Measurements from ENCODE around the gene FAN1.

FAN1 gene

DNA sequence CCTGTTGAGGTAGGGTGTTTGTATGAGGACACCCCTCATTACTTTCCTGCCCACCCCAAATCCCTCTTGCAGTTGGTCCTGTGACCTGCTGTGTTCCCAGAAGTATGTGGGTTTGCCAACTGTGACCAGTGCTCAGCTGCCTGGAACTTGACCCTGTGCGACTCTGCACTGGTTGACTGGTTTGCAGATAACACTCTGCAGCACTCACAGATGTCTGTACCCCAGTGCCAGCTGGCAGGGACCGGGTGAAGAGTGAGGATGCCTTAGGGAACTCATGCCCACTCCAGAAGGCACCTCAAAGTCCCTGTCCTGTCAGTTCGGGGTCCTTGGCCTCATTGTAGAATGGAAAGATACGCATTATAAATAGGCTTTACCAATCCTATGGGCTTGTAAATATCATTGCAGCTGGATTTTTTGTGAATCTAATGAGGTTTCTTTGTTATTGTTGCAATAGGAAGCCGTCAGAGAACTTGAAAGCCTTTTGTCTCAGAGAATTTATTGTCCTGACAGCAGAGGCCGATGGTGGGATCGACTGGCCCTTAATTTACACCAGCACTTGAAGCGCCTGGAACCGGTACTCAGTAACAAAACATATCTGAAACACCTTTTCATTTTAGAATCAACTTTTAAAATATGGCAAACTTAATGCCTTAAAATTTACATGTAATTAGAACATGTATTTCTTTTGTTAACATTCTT, 18.2 kb downstream of the FAN1 start:
- no peak for DNase-seq

GRCh38 chr15:30922480-30923311, 19.0 kb downstream of the FAN1 start:
- DNase-seq = no peak

- no peak for DNase-seq
Observed at GRCh38 chr15:30923429-30923828, 19.7 kb downstream of the FAN1 start.

DNA sequence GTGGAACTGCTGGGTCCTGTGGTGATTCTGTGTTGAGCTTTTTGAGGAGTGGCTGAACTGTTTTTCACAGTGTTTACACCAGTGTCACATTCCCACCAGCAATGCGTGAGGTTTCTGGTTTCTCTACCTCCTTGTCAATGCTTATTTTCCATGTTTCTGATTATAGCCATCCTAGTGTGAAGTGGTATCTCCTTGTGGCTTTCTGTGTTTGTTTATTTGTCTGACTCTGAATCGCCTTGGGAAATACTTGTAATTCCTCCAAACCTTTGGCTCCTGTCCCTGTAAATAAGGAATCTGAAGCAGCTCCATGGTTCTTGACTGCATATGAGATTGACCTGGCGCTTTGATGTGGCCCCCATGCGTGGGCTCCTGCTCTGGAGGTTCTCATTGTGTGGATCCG, 20.6 kb downstream of the FAN1 start:
- DNase-seq = no peak

- no peak for DNase-seq
Observed at GRCh38 chr15:30925686-30926085, 22.0 kb downstream of the FAN1 start.

GRCh38 chr15:30926161-30926560, 22.4 kb downstream of the FAN1 start:
- DNase-seq = no peak

DNA sequence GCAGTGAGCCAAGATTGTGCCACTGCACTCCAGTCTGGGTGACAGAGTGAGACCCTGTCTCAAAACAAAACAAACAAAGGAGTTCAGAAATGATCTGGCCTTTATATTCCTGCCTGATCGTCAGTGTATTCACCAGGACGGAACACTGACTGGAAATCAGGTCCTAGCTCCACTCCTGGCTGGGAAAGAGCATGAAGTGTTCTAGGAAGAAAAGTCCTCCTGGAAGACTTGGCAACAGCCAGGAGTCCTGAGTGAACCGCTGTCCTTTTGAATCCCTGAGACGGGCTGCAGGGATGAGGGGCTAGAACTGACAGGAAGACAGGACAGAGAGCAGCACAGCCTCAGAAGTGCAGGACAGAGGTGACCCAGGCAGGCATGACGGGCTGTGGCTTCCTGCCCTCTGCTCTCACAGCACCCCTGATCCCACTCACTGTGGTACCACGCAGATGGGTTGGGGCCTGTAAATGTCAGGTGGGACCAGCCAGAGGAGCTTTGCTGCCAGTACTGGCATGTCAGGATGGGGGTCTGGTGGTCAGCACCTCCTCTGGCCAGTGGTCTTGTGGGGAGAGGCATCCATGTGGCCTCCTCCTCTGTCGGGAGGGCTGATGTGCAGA, 23.5 kb downstream of the FAN1 start:
- DNase-seq = no peak

DNA sequence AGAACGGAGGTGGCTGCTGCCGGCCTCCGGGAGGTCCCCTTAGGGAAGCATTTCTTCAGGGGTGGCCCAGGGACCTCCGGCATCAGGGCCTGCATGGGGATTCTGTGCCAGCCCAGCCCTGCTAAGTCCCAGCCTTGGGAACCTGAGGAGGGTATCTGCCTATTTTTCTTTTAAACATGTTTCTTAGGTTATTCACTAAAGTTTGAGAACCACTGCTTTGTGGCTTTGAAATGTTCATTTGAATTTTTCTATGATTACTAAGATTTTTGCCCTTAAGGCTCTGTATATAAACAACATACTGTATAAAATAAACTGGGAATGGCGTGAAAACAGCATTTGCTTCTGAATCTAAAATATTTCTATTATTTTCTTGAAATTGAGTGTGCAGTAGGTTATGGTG, 24.4 kb downstream of the FAN1 start:
- no peak for DNase-seq

DNA sequence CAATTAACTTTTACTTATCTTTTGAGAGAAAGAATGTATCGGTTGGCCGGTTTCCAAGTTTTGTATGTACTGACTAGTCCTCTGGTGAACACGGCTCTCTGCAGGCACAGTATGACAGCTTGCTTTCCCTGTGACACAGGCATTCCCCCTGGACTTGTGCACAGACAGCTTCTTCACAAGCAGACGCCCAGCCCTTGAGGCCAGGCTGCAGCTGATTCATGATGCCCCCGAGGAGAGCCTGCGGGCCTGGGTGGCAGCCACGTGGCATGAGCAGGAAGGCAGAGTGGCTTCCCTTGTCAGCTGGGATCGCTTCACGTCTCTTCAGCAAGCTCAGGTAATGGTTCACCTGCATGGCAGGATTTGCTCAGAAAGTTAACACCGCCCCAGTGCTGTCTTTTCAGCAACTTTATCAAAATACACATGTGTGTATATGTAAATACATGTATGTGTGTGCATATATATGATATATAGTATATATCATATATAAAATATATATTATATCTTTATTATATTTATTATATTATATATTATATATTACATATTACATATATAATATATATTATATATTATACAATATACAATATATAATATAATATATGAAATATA, 25.5 kb downstream of the FAN1 start:
- DNase-seq = no peak

- DNase-seq = no peak
Observed at GRCh38 chr15:30929982-30930381, 26.3 kb downstream of the FAN1 start.

- DNase-seq = no peak
Observed at GRCh38 chr15:30930422-30930821, 26.7 kb downstream of the FAN1 start.

- DNase-seq = no peak
Observed at GRCh38 chr15:30933293-30933692, 29.6 kb downstream of the FAN1 start.

GRCh38 chr15:30939161-30939560, 35.4 kb downstream of the FAN1 start:
- no peak for DNase-seq

- no peak for DNase-seq
Observed at GRCh38 chr15:30940359-30940758, 36.6 kb downstream of the FAN1 start.

- DNase-seq = no peak
Observed at GRCh38 chr15:30941520-30941919, 37.8 kb downstream of the FAN1 start.

- no peak for DNase-seq
Observed at GRCh38 chr15:30943654-30944335, 40.1 kb downstream of the FAN1 start.

DNA sequence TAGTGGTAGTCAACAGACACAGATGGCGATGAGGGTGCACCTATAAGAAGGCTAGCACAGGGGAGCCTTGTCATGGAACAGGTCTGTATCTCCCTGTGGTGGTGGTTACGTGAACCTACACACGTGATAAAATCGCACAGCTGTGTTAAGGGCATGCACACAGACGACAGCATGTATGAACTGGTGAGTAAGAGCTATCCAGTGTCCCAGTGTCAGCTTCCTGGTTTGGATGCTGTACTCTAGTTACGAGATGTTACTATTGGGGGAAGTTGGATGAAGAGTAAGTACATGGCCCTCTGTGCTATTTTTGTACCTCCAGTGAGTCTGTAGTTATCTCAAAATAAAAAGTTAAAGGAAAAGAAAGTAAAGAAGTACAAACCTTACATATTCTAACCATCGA, 49.5 kb downstream of the FAN1 start:
- no peak for DNase-seq

DNA sequence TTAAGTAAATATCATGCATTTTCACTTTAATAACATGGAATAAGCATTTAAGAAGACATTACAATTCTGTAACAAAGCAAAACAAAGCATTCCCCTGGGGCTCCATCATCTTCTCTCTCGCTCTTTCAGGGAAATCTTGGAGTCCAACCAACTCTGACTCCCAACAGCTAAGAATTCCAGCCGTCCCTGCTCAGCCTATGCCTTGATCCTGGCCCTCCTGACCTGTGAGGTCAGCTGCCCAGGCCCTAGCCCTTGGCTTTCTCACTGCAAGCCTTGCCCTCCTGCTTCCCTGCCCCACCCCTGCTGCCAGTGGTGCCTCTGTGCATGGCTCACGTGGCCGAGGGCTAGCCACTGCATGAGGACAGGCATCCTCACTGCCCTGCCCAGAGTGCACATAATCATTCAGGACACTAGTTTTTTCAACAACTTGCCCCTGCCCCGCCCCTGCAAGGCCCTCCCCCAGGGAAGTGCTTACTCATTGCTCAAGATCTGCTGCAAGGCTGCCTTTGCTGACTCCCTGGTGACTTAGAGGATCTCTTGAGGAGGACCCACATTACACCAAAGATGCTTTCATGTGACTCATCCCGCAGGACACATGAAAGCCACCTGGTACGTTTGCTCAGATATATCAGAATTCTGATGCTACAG, 50.1 kb downstream of the FAN1 start:
- DNase-seq = no peak

- DNase-seq = no peak
Observed at GRCh38 chr15:30954674-30955073, 51.0 kb downstream of the FAN1 start.

- no peak for DNase-seq
Observed at GRCh38 chr15:30956216-30957124, 52.8 kb downstream of the FAN1 start.

DNA sequence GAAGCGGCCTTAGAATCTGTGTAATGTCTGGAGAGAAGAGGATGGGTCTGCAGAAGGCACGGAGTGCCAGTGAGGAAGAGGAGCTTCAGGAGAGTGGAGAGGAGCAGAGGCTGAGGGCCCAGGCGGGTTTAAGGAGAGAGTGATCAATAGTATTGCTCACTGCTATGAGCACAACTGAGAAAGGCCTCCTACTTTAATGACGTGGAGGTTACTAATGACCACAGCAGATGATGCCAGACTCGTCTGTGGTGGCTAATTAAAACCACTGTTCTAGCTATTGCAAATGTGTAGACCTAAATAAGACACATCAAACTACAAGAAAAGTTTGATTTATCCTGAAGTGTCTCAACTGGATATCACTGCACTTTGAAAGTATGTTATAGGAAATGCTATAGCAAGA, 54.5 kb downstream of the FAN1 start:
- DNase-seq = no peak

All from CD4-positive, alpha-beta T cell treated with Interleukin-4 for 4 hours (primary cell).